GM18502 (cell line): ENCODE data around the gene MEGF6.

Experiments used
- ATAC-seq: cut with Tn5 transposase; IDR thresholded peaks from one replicate; pipeline ENCODE4 v1.9.1; 2021; ENCODE audit warnings: mild to moderate bottlenecking; ENCODE audit not compliant: unreplicated experiment, poor library complexity

Gene MEGF6

GRCh38 chr1:3465091-3465934, 146.0 kb downstream of the MEGF6 start:
- no peak for ATAC-seq

GRCh38 chr1:3464649-3465025, 146.7 kb downstream of the MEGF6 start:
- ATAC-seq = no peak

- ATAC-seq = no peak
Observed at GRCh38 chr1:3463891-3464648, 147.2 kb downstream of the MEGF6 start.

GRCh38 chr1:3463408-3463863, 147.9 kb downstream of the MEGF6 start:
- ATAC-seq = no peak

GRCh38 chr1:3463013-3463385, 148.3 kb downstream of the MEGF6 start:
- ATAC-seq = no peak

- ATAC-seq = no peak
Observed at GRCh38 chr1:3462356-3463012, 148.8 kb downstream of the MEGF6 start.

- ATAC-seq = no peak
Observed at GRCh38 chr1:3461934-3462275, 149.4 kb downstream of the MEGF6 start.

GRCh38 chr1:3461238-3461933, 149.9 kb downstream of the MEGF6 start:
- no peak for ATAC-seq

GRCh38 chr1:3460672-3461131, 150.6 kb downstream of the MEGF6 start:
- no peak for ATAC-seq

- ATAC-seq = no peak
Observed at GRCh38 chr1:3459940-3460671, 151.2 kb downstream of the MEGF6 start.

GRCh38 chr1:3459051-3459908, 152.0 kb downstream of the MEGF6 start:
- no peak for ATAC-seq

GRCh38 chr1:3457910-3458883, 153.1 kb downstream of the MEGF6 start:
- ATAC-seq = no peak

- no peak for ATAC-seq
Observed at GRCh38 chr1:3456964-3457909, 154.1 kb downstream of the MEGF6 start.

GRCh38 chr1:3456449-3456963, 154.8 kb downstream of the MEGF6 start:
- no peak for ATAC-seq

- ATAC-seq = no peak
Observed at GRCh38 chr1:3455670-3456448, 155.4 kb downstream of the MEGF6 start.
